PC-3 (cell line): ENCODE results near the gene ZFAND6. TPM values are rescaled to one million over a fixed set of nuclear protein-coding genes. Genes with fewer than 3 reads are reported as not detected.
A peak's percentile ranks its signal among the peaks of the same experiment; 100 is the strongest.

Source experiments
- ATAC-seq: fragments of 200-7000 bp; cut with Tn5 transposase; 2 replicates; pipeline ENCODE4 v1.9.1; 2020; ENCODE audit warnings: mild to moderate bottlenecking, moderate library complexity
- BruUV-seq: library from RNA; stranded (reverse); fragments of 400-500 nt; replicated peaks from 2 replicates; lab custom pipeline; 2021; lab: Mats Ljungman, UMichigan
- CTCF ChIA-PET: fragments of 300-600 bp; sonication (Branson Sonifier 250); formaldehyde crosslinking; loops from one replicate; lab custom pipeline; 2022; ENCODE audit warnings: antibody characterized with exemption; lab: Charles Lee
- POLR2A ChIA-PET: fragments of 300-600 bp; sonication (Branson Sonifier 250); formaldehyde crosslinking; loops from one replicate; lab custom pipeline; 2022; ENCODE audit warnings: antibody characterized with exemption; ENCODE audit not compliant: unreplicated experiment; lab: Charles Lee
- DNase-seq: peaks from one replicate; pipeline ENCODE4 v3.0.0-alpha.2; 2015
- H2AFZ ChIP-seq: fragments of 300-600 bp; sonication (generic); 2 replicates; pipeline ENCODE4 v1.6.0; 2016; ENCODE audit warnings: antibody characterized with exemption, low read length
- H3F3A ChIP-seq: fragments of 300-600 bp; sonication (generic); one replicate; pipeline ENCODE4 v1.6.0; 2017; ENCODE audit warnings: antibody characterized with exemption, low read length, control low read depth, mild to moderate bottlenecking; ENCODE audit not compliant: unreplicated experiment
- H3K27ac ChIP-seq: fragments of 300-600 bp; sonication (generic); 2 replicates; pipeline ENCODE4 v1.5.1; 2016; ENCODE audit warnings: mild to moderate bottlenecking, low read length
- H3K27me3 ChIP-seq: fragments of 300-600 bp; sonication (generic); 2 replicates; pipeline ENCODE4 v1.6.1; 2016; ENCODE audit warnings: low read length, mixed read lengths
- H3K36me3 ChIP-seq: fragments of 300-600 bp; sonication (generic); 2 replicates; pipeline ENCODE4 v1.6.1; 2016; ENCODE audit warnings: low read depth, mixed run types, low read length, mixed read lengths
- H3K4me1 ChIP-seq: fragments of 300-600 bp; sonication (generic); 2 replicates; pipeline ENCODE4 v1.5.1; 2016; ENCODE audit warnings: low read length; ENCODE audit not compliant: insufficient read depth
- H3K4me2 ChIP-seq: fragments of 300-600 bp; sonication (generic); 2 replicates; pipeline ENCODE4 v1.6.0; 2016; ENCODE audit warnings: low read length
- H3K4me3 ChIP-seq: fragments of 300-600 bp; sonication (generic); 2 replicates; pipeline ENCODE4 v1.5.1; 2016; ENCODE audit warnings: mild to moderate bottlenecking, low read length, mixed read lengths
- H3K79me2 ChIP-seq: fragments of 300-600 bp; sonication (generic); 2 replicates; pipeline ENCODE4 v1.6.1; 2017; ENCODE audit warnings: low read length, mixed read lengths
- H3K9ac ChIP-seq: fragments of 300-600 bp; sonication (generic); 2 replicates; pipeline ENCODE4 v1.6.0; 2016; ENCODE audit warnings: mild to moderate bottlenecking, low read length
- H3K9me2 ChIP-seq: fragments of 300-600 bp; sonication (generic); replicated peaks from 2 replicates; pipeline ENCODE4 v1.6.1; 2016; ENCODE audit warnings: mixed run types, low read length, mixed read lengths
- H3K9me3 ChIP-seq: fragments of 300-600 bp; sonication (generic); 2 replicates; pipeline ENCODE4 v1.6.1; 2016; ENCODE audit warnings: low read length, mixed read lengths
- H4K20me1 ChIP-seq: fragments of 300-600 bp; sonication (generic); 2 replicates; pipeline ENCODE4 v1.6.1; 2016; ENCODE audit warnings: low read length, mixed read lengths
- EZH2 ChIP-seq: fragments of 300-600 bp; sonication (generic); IDR thresholded peaks from one replicate; pipeline ENCODE4 v1.6.1; 2017; ENCODE audit warnings: antibody characterized with exemption, mild to moderate bottlenecking, low read length; ENCODE audit not compliant: unreplicated experiment
- EZH2phosphoT487 ChIP-seq: fragments of 300-600 bp; sonication (generic); IDR thresholded peaks from 2 replicates; pipeline ENCODE4 v1.6.1; 2018; ENCODE audit warnings: mild to moderate bottlenecking, antibody characterized with exemption, low read length, borderline replicate concordance
- intact Hi-C: fragments of 100-400 bp; cut with micrococcal nuclease; formaldehyde crosslinking; loops from 2 replicates; pipeline ENCODE4 v1.9.0; 2023
- total RNA-seq: library from RNA; depleted of rRNA; stranded (reverse); fragments of >200 nt; gene quantifications from 2 replicates; pipeline ENCODE4 v1.2.3, GENCODE V29; 2014
- TF ChIP-seq, protein P1 (sequence below): fragments of 300-600 bp; sonication (generic); conservative IDR thresholded peaks from 2 replicates; pipeline ENCODE4 v1.5.1; 2017; ENCODE audit warnings: antibody characterized with exemption, low read depth, mild to moderate bottlenecking, low read length

The ZFAND6 gene
- total RNA-seq, 1 experiment from 2014 or later = 96.6 TPM

DNA sequence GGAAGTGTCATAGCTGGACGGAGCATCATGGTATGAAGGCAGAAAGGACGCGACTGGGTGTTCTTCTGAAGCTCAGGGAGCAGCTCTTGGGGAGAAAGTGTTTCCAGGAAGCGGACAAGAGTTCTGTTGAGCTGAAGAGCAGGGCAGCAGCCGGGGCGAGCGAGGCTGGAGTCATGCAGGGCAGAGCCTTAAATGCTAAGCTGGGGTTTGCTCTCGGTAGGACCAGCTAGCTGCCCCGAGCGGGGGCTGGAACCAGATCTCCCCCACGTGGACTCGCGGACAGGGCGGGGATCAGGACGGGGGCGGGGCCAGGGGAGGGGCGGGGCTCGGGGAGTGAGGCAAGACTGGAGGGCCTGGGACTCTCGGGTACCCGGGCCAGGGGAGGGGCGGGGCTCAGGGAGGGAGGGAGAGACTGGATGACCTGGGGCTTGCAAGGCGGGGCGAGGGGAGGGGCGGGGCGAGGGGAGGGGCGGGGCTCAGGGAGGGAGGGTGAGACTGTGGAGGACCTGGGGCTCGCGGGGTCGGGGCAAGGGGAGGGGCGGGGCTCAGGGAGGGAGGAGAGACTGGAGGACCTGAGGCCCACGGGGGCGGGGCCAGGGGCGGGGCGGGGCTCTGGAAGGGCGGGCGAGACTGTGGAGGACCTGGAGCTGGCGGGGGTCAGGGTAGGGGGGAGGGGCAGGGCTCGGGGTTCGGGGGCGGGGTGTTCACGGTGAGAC is 92.9 kb downstream of the ZFAND6 start:
- H2AFZ ChIP-seq = peak overlapping the region; percentile 97
- ChIA-PET CTCF (interaction anchor here (0.5 to 0.7 kb wide), 3 partner anchors 23 to 285 kb away, joined by 3 to 4 read pairs (median 3); no protein-coding TSS in a partner anchor), POLR2A (interaction anchor here (0.6 kb wide), 1 partner anchor 299 kb away, joined by 3 read pairs; no protein-coding TSS in a partner anchor)
- H3K36me3 ChIP-seq = no peaks in the 10 kb centered on the region
- peak overlapping the region; percentile 93 for H3K4me2 ChIP-seq
- intact Hi-C loops = loop anchor here (1.0 to 5.0 kb wide), 2 partner anchors 80 to 93 kb away; partner anchors contain the start of gene ZFAND6
- H3K4me3 ChIP-seq = peak overlapping the region; percentile 82
- peak; percentile 86 for DNase-seq
- peak; percentile 69 for ATAC-seq
- peak overlapping the region; percentile 45; the same call in 1 of the 2 replicates for H3K27ac ChIP-seq
- peak overlapping the region; percentile 76 for H3K9ac ChIP-seq
- no peaks in the 10 kb centered on the region for H3K9me3 ChIP-seq
- H3K9me2 ChIP-seq = no peaks in the 10 kb centered on the region
- no peak for TF ChIP-seq EZH2phosphoT487
- H4K20me1 ChIP-seq = no peaks in the 10 kb centered on the region
- no peaks in the 10 kb centered on the region for H3F3A ChIP-seq
- no TSS peak for BruUV-seq
- H3K27me3 ChIP-seq = no peaks in the 10 kb centered on the region
- H3K4me1 ChIP-seq = peaks cover 9% of the 10 kb centered on the region; the same call in 1 of the 2 replicates
- peaks cover 27% of the 10 kb centered on the region for H3K79me2 ChIP-seq

DNA sequence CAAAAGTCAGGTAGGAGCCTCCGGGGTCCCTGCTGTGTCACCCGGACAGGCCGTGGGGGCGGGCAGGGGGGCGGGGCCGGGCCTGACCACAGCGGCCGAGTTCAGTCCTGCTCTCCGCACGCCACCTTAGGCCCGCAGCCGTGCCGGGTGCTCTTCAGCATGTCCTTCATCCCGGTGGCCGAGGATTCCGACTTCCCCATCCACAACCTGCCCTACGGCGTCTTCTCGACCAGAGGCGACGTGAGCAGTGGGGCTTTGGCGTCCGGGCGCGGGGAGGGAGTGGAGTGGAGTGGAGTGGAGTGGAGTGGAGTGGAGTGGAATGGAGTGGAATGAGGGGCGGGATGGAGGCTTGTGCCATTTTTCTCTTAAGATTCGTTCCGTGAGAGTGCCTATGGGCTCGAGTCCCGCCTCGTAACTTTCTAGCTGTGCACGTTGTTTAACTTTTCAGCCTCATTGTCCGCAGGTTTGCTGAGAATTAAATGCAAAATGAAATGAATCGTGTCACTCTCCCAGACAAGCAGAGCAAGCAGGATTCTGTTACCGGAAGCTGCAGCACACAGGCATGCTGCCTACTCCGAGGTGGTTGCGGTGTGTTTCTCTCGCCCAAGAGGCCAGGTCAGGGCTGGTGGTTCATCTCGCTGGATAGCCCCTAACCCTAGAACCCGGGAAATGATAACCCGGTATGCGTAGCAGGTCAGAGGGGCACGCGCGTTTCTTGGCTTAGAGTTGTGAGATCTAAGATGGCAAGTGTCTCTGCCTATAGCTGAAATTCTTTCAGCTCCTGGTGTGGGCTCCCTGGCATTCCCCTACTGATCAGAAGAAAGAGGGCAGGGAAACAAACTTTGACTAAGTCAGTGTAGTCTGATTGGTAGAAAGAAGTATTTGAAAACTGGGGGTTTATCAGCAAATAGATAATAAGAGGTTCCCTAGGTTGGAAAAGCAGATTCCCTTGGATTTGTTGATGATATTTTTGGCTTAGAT is 93.7 kb downstream of the ZFAND6 start, which contains the start of gene FAH:
TSS of gene FAH (plus strand) at position 104 of the 981 bp plus-strand sequence. CDS start at position 160, 56 bp downstream.
- TF ChIP-seq EZH2 = no peak
- TF ChIP-seq EZH2phosphoT487 = no peak
- TF ChIP-seq, protein P1, sequence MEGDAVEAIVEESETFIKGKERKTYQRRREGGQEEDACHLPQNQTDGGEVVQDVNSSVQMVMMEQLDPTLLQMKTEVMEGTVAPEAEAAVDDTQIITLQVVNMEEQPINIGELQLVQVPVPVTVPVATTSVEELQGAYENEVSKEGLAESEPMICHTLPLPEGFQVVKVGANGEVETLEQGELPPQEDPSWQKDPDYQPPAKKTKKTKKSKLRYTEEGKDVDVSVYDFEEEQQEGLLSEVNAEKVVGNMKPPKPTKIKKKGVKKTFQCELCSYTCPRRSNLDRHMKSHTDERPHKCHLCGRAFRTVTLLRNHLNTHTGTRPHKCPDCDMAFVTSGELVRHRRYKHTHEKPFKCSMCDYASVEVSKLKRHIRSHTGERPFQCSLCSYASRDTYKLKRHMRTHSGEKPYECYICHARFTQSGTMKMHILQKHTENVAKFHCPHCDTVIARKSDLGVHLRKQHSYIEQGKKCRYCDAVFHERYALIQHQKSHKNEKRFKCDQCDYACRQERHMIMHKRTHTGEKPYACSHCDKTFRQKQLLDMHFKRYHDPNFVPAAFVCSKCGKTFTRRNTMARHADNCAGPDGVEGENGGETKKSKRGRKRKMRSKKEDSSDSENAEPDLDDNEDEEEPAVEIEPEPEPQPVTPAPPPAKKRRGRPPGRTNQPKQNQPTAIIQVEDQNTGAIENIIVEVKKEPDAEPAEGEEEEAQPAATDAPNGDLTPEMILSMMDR = no peak
- H3K9me3 ChIP-seq = no peaks in the 10 kb centered on the region
- H3F3A ChIP-seq = no peaks in the 10 kb centered on the region
- H3K9me2 ChIP-seq = no peaks in the 10 kb centered on the region
- DNase-seq (peak; percentile 41), ATAC-seq (peak; percentile 82)
- H3K4me2 ChIP-seq = peak within 1 kb of the TSS; percentile 93
- H4K20me1 ChIP-seq = no peaks in the 10 kb centered on the region
- H3K36me3 ChIP-seq = no peaks in the 10 kb centered on the region; the same call in 1 of the 2 replicates
- H3K4me1 ChIP-seq = peaks cover 9% of the 10 kb centered on the region; the same call in 1 of the 2 replicates
- H3K79me2 ChIP-seq = peaks cover 27% of the 10 kb centered on the region
- peak within 1 kb of the TSS; percentile 82 for H3K4me3 ChIP-seq
- peak within 1 kb of the TSS; percentile 45 for H3K27ac ChIP-seq
- peak within 1 kb of the TSS; percentile 76 for H3K9ac ChIP-seq
- ChIA-PET POLR2A (no interaction called here), CTCF (interaction anchor here (0.5 to 0.6 kb wide), 3 partner anchors 21 to 284 kb away, joined by 3 to 4 read pairs (median 3); no protein-coding TSS in a partner anchor)
- TSS peak; percentile 66 for BruUV-seq
- intact Hi-C loops = loop anchor here (1.0 to 5.0 kb wide), 2 partner anchors 81 to 94 kb away; partner anchors contain the start of gene ZFAND6
- peak within 1 kb of the TSS; percentile 97 for H2AFZ ChIP-seq
- H3K27me3 ChIP-seq = no peaks in the 10 kb centered on the region
